Stimulated activated CD4-positive, alpha-beta T cell treated with anti-CD3 and anti-CD28 coated beads, TNF-alpha, amount 100 ng/mL, for 1 hour (primary cell): ENCODE results near the gene NUP62.
A peak's percentile ranks its signal among the peaks of the same experiment; 100 is the strongest.

ENCODE experiments used
- DNase-seq, 3 donors: peaks; one replicate each; pipeline ENCODE4 v3.0.0-alpha.2; 2020; ENCODE audit warnings: low read depth in 3 of 3, low spot score in 1 of 3

The NUP62 gene

GRCh38 chr19:49869484-49870308 is 59.6 kb downstream of the NUP62 start:
- peak; percentile 71 to 82 (median 75) for DNase-seq

- DNase-seq = peak in 1 of 3 donors; percentile 62
These were observed 60.3 kb downstream of the NUP62 start for GRCh38 chr19:49869009-49869483.

- peak; percentile 46 to 95 (median 63) for DNase-seq
These were observed 62.1 kb downstream of the NUP62 start, which contains the start of gene PNKP for GRCh38 chr19:49866933-49867782. PNKP (minus strand) TSS chr19:49867576; CDS start chr19:49867204, 372 bp downstream.

- DNase-seq = no peak
These were observed 64.4 kb downstream of the NUP62 start for GRCh38 chr19:49864890-49865289.

- DNase-seq = no peak
These were observed 65.4 kb downstream of the NUP62 start for GRCh38 chr19:49863935-49864320.

GRCh38 chr19:49863254-49863934 is 65.9 kb downstream of the NUP62 start:
- no peak for DNase-seq

- DNase-seq = no peak
These were observed 66.7 kb downstream of the NUP62 start for GRCh38 chr19:49862391-49863253.

- no peak for DNase-seq
These were observed 67.5 kb downstream of the NUP62 start for GRCh38 chr19:49861541-49862378.

GRCh38 chr19:49861107-49861506 is 68.2 kb downstream of the NUP62 start:
- DNase-seq = no peak

- DNase-seq = no peak
These were observed 68.8 kb downstream of the NUP62 start for GRCh38 chr19:49860336-49861102.

- DNase-seq = no peak
These were observed 69.5 kb downstream of the NUP62 start for GRCh38 chr19:49859682-49860335.

GRCh38 chr19:49858088-49858985 is 71.0 kb downstream of the NUP62 start:
- no peak for DNase-seq

GRCh38 chr19:49857838-49858087 is 71.5 kb downstream of the NUP62 start:
- no peak for DNase-seq

- DNase-seq = no peak
These were observed 72.1 kb downstream of the NUP62 start for GRCh38 chr19:49857061-49857837.
